K562 (cell line): ENCODE measurements around the gene MRPS18B. TPM values are rescaled to one million over a fixed set of nuclear protein-coding genes. Genes with fewer than 3 reads are reported as not detected.

Experiments used
- E2F8 ChIP-seq: fragments of 450-650 bp; IDR thresholded peaks from 2 replicates; pipeline ENCODE4 v1.7.1; 2018; ENCODE audit warnings: mild to moderate bottlenecking, low read depth; ENCODE audit not compliant: partially characterized antibody
- KLF6 ChIP-seq: fragments of 250-450 bp; sonication (Bioruptor Pico); IDR thresholded peaks from 2 replicates; pipeline ENCODE4 v1.4.0; 2020; ENCODE audit warnings: mild to moderate bottlenecking, moderate library complexity, borderline replicate concordance
- MLX ChIP-seq, 2 experiments: fragments of 450-650 bp in 1 of 2; sonication (generic) in 1 of 2; formaldehyde crosslinking; conservative IDR thresholded peaks; 2 replicates each; pipeline versions ENCODE4 v1.4.0 to v1.8.1; 2020 to 2022; ENCODE audit warnings: mild to moderate bottlenecking in 1 of 2, missing genetic modification reagents in 1 of 2
- NELFE ChIP-seq: IDR thresholded peaks from 2 replicates; pipeline ENCODE4 v1.6.1; 2011; ENCODE audit warnings: mild to moderate bottlenecking; ENCODE audit not compliant: insufficient read depth, insufficient read length
- RAD51 ChIP-seq: fragments of 450-650 bp; IDR thresholded peaks from 2 replicates; pipeline ENCODE4 v1.7.1; 2016; ENCODE audit warnings: low read depth, mild to moderate bottlenecking, borderline replicate concordance
- TCF3 ChIP-seq: sonication (generic); formaldehyde crosslinking; IDR thresholded peaks from 2 replicates; pipeline ENCODE4 v1.4.0; 2020; ENCODE audit warnings: mild to moderate bottlenecking, missing genetic modification reagents
- TRIM25 ChIP-seq: fragments of 450-650 bp; IDR thresholded peaks from 2 replicates; pipeline ENCODE4 v1.7.0; 2016; ENCODE audit warnings: borderline replicate concordance
- ZBTB9 ChIP-seq: fragments of 450-650 bp; formaldehyde crosslinking; IDR thresholded peaks from 2 replicates; pipeline ENCODE4 v1.4.0; 2020; ENCODE audit warnings: mild to moderate bottlenecking, moderate library complexity
- ZHX1 ChIP-seq: fragments of 150-350 bp; conservative IDR thresholded peaks from 2 replicates; pipeline ENCODE4 v1.6.1; 2014; ENCODE audit warnings: low read length
- ZNF436 ChIP-seq: fragments of 250-450, 450-650 bp; sonication (Bioruptor Pico); formaldehyde crosslinking; IDR thresholded peaks from 2 replicates; pipeline ENCODE4 v1.7.0; 2020; ENCODE audit warnings: mild to moderate bottlenecking
- ZNF584 ChIP-seq: fragments of 200-800 bp; sonication (Bioruptor generic); IDR thresholded peaks from 2 replicates; pipeline ENCODE4 v1.6.1; 2016; ENCODE audit warnings: low read depth, mild to moderate bottlenecking, missing genetic modification characterization, missing compliant biosample characterization
- ZNF76 ChIP-seq: fragments of 250-450 bp; sonication (Bioruptor Pico); IDR thresholded peaks from 2 replicates; pipeline ENCODE4 v1.4.0; 2020; ENCODE audit warnings: mild to moderate bottlenecking, moderate library complexity, borderline replicate concordance
- polyA plus RNA-seq, 8 experiments: library from polyadenylated mRNA; depleted of rRNA in 4 of 8; stranded (reverse) in 5 of 8; unstranded in 3 of 8; fragments of >200 nt; fragmentation: Nextera tagmentation in 2 of 8; fragmentation: Illumina TruSeq in 1 of 8; extraction: Ambion mirVana in 2 of 8; extraction: Trizol in 1 of 8; gene quantifications; 2 replicates each; pipeline versions ENCODE4 v1.2.1 to v1.2.3, GENCODE V29; 2011 to 2014; ENCODE audit warnings: inconsistent platforms in 1 of 8, missing spikeins in 1 of 8
- total RNA-seq, 7 experiments: library from RNA; depleted of rRNA in 6 of 7; stranded (reverse); fragments of >200 nt in 6 of 7; fragmentation: Illumina TruSeq in 2 of 7; extraction: Trizol in 2 of 7; gene quantifications; 2 replicates each; pipeline versions ENCODE4 v1.2.1 to v1.2.3, GENCODE V29; 2011 to 2021; ENCODE audit warnings: low replicate concordance in 1 of 7
- TF ChIP-seq, protein P1 (sequence below): fragments of 250-450 bp; sonication (Bioruptor Pico); IDR thresholded peaks from 2 replicates; pipeline ENCODE4 v1.4.0; 2020; ENCODE audit warnings: mild to moderate bottlenecking, moderate library complexity

The MRPS18B gene
- total and polyA plus RNA-seq, 9 of the 15 experiments (the other 6 are each of a cell fraction or from before 2014, with no cell fraction given): 132 to 383 (median 178) TPM

DNA sequence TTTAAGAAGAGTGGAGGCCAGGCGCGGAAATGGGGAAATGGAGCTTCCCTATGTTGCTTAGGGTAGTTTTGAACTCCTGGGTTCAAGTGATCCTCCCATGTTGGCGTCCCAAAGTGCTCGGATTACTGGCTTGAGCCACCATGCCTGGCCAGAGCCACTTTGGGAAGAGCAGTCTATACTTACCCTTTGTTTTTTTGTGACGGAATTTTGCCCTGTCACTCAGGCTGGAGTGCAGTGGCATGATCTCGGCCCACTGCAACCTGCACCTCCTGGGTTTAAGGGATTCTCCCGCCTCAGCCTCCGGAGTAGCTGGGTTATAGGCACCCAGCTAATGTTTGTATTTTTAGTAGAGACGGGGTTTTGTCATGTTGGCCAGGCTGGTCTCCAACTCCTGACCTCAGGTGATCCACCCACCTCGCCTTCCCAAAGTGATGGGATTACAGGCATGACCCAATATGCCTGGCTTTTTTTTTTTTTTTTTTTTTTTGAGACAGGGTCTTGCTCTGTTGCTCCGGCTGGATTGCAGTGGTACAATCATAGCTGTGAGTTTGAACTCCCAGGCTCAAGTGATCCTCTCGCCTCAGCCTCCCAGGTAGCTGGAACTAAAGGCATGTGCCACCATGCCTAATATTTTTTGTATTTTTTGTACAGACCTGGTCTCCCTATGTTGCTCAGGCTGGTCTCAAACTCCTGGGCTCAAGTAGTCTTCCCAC, 18.6 kb upstream of the MRPS18B start (continued):
- TF ChIP-seq E2F8: peak; percentile 14
- TF ChIP-seq, protein P1, sequence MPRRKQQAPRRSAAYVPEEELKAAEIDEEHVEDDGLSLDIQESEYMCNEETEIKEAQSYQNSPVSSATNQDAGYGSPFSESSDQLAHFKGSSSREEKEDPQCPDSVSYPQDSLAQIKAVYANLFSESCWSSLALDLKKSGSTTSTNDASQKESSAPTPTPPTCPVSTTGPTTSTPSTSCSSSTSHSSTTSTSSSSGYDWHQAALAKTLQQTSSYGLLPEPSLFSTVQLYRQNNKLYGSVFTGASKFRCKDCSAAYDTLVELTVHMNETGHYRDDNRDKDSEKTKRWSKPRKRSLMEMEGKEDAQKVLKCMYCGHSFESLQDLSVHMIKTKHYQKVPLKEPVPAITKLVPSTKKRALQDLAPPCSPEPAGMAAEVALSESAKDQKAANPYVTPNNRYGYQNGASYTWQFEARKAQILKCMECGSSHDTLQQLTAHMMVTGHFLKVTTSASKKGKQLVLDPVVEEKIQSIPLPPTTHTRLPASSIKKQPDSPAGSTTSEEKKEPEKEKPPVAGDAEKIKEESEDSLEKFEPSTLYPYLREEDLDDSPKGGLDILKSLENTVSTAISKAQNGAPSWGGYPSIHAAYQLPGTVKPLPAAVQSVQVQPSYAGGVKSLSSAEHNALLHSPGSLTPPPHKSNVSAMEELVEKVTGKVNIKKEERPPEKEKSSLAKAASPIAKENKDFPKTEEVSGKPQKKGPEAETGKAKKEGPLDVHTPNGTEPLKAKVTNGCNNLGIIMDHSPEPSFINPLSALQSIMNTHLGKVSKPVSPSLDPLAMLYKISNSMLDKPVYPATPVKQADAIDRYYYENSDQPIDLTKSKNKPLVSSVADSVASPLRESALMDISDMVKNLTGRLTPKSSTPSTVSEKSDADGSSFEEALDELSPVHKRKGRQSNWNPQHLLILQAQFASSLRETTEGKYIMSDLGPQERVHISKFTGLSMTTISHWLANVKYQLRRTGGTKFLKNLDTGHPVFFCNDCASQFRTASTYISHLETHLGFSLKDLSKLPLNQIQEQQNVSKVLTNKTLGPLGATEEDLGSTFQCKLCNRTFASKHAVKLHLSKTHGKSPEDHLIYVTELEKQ (CRISPR knock-in tag): no peak
- TF ChIP-seq ZNF436 (CRISPR knock-in tag): no peak
- TF ChIP-seq ZNF584 (CRISPR knock-in tag): no peak
- no peak for TF ChIP-seq NELFE
- no peak for TF ChIP-seq ZNF76 (CRISPR knock-in tag)
- TF ChIP-seq KLF6: no peak
- TF ChIP-seq ZBTB9 (CRISPR knock-in tag): no peak
- TF ChIP-seq MLX (CRISPR knock-in tag; conservative IDR thresholded peaks at IDR 0.05): no peak
- no peak for TF ChIP-seq TRIM25
- no peak for TF ChIP-seq RAD51
- TF ChIP-seq ZHX1: no peak
- TF ChIP-seq TCF3 (CRISPR knock-in tag): no peak
